ENCODE results near the gene HCFC1. TPM values are rescaled to one million over a fixed set of nuclear protein-coding genes. Genes with fewer than 3 reads are reported as not detected.
A peak's percentile ranks its signal among the peaks of the same experiment; 100 is the strongest.

HCFC1 gene
- total RNA-seq, 1 experiment from 2014 or later = 79.9 TPM

GRCh38 chrX:153905481-153906095 lies 66.0 kb downstream of the HCFC1 start:
- Histone ChIP-seq H3K27me3 (ENCODE audit: insufficient read depth, low read depth) (no peaks in the 10 kb centered on the region), H3K4me2 (no peak overlapping the region), H3K79me2 (ENCODE audit: low read depth) (no peaks in the 10 kb centered on the region), H3K36me3 (ENCODE audit: low read depth) (no peaks in the 10 kb centered on the region), H3K27ac (no peak overlapping the region), H3K9me3 (ENCODE audit: insufficient read depth, low read depth) (no peaks in the 10 kb centered on the region), H2AFZ (no peak overlapping the region), H3K4me1 (replicated peaks; ENCODE audit: insufficient read depth) (peaks cover 24% of the 10 kb centered on the region), H3K4me3 (no peak overlapping the region), H3K9me2 (ENCODE audit: insufficient read depth) (no peaks in the 10 kb centered on the region), H4K20me1 (ENCODE audit: insufficient read depth) (no peaks in the 10 kb centered on the region), H3F3A (ENCODE audit: insufficient read depth, low read depth) (peaks cover 2% of the 10 kb centered on the region)
- DNase-seq = no peak
- TF ChIP-seq EZH2 (IDR thresholded peaks at IDR 0.05; ENCODE audit: low read depth) (no peak), CTCF (conservative IDR thresholded peaks at IDR 0.05) (no peak)
- CTCF ChIA-PET = no interaction called here
- POLR2A ChIA-PET (ENCODE audit: unreplicated experiment) = no interaction called here
- BruUV-seq (replicated peaks) = no TSS peak
- intact Hi-C loops (cut with micrococcal nuclease; ENCODE audit: unreplicated experiment) = no loop called here

GRCh38 chrX:153903991-153904957 lies 67.3 kb downstream of the HCFC1 start, which contains the start of gene AVPR2:
Gene AVPR2, plus strand, starts transcription at chrX:153904673. Its CDS starts 473 bp downstream, at chrX:153905146.
- TF ChIP-seq CTCF (conservative IDR thresholded peaks at IDR 0.05) = no peak
- TF ChIP-seq EZH2 (IDR thresholded peaks at IDR 0.05; ENCODE audit: low read depth) = no peak
- CTCF ChIA-PET = interaction anchor here (0.6 kb wide), 1 partner anchor 137 kb away, joined by 17 read pairs; no protein-coding TSS in a partner anchor
- no peak within 1 kb of the TSS for H3K27ac ChIP-seq

GRCh38 chrX:153903238-153903980 lies 68.2 kb downstream of the HCFC1 start:
- CTCF ChIA-PET = interaction anchor here (0.6 kb wide), 1 partner anchor 137 kb away, joined by 17 read pairs; no protein-coding TSS in a partner anchor
- no peak overlapping the region for H3K27ac ChIP-seq
- H3F3A ChIP-seq (ENCODE audit: insufficient read depth, low read depth) = peaks cover 5% of the 10 kb centered on the region
- BruUV-seq (replicated peaks) = no TSS peak
- TF ChIP-seq EZH2 (IDR thresholded peaks at IDR 0.05; ENCODE audit: low read depth) = no peak
- no peak for TF ChIP-seq CTCF (conservative IDR thresholded peaks at IDR 0.05)
- H2AFZ ChIP-seq = no peak overlapping the region
- no peaks in the 10 kb centered on the region for H3K9me2 ChIP-seq (ENCODE audit: insufficient read depth)
- no peak for DNase-seq
- H3K4me1 ChIP-seq (replicated peaks; ENCODE audit: insufficient read depth) = peaks cover 25% of the 10 kb centered on the region
- no peaks in the 10 kb centered on the region for H4K20me1 ChIP-seq (ENCODE audit: insufficient read depth)
- POLR2A ChIA-PET (ENCODE audit: unreplicated experiment) = interaction anchor here (0.6 kb wide), 1 partner anchor 137 kb away, joined by 9 read pairs; no protein-coding TSS in a partner anchor
- no peaks in the 10 kb centered on the region for H3K36me3 ChIP-seq (ENCODE audit: low read depth)
- H3K79me2 ChIP-seq (ENCODE audit: low read depth) = no peaks in the 10 kb centered on the region
- intact Hi-C loops (cut with micrococcal nuclease; ENCODE audit: unreplicated experiment) = no loop called here
- H3K9me3 ChIP-seq (ENCODE audit: insufficient read depth, low read depth) = no peaks in the 10 kb centered on the region
- no peak overlapping the region for H3K4me3 ChIP-seq
- no peak overlapping the region for H3K4me2 ChIP-seq
- H3K27me3 ChIP-seq (ENCODE audit: insufficient read depth, low read depth) = no peaks in the 10 kb centered on the region

More at GRCh38 chrX:153903991-153904957, 67.3 kb downstream of the HCFC1 start, which contains the start of gene AVPR2:
- Histone ChIP-seq H3K27me3 (ENCODE audit: insufficient read depth, low read depth) (no peaks in the 10 kb centered on the region), H2AFZ (no peak within 1 kb of the TSS), H3K9me2 (ENCODE audit: insufficient read depth) (no peaks in the 10 kb centered on the region), H3K4me2 (no peak within 1 kb of the TSS), H4K20me1 (ENCODE audit: insufficient read depth) (no peaks in the 10 kb centered on the region), H3K36me3 (ENCODE audit: low read depth) (no peaks in the 10 kb centered on the region), H3K4me1 (replicated peaks; ENCODE audit: insufficient read depth) (peaks cover 25% of the 10 kb centered on the region), H3K9me3 (ENCODE audit: insufficient read depth, low read depth) (no peaks in the 10 kb centered on the region), H3K79me2 (ENCODE audit: low read depth) (no peaks in the 10 kb centered on the region), H3F3A (ENCODE audit: insufficient read depth, low read depth) (peaks cover 5% of the 10 kb centered on the region), H3K4me3 (no peak within 1 kb of the TSS)
- peak in 1 of 2 experiments; percentile 59 for DNase-seq
- intact Hi-C loops (cut with micrococcal nuclease; ENCODE audit: unreplicated experiment) = no loop called here
- POLR2A ChIA-PET (ENCODE audit: unreplicated experiment) = interaction anchor here (0.5 kb wide), 1 partner anchor 68 kb away, joined by 4 read pairs; the partner anchor contains the start of gene HCFC1
- no TSS peak for BruUV-seq (replicated peaks)
